ENCODE data around the gene RNF31. TPM values are rescaled to one million over a fixed set of nuclear protein-coding genes. Genes with fewer than 3 reads are reported as not detected.

RNF31 gene
- total RNA-seq, 4 donors from 2014 or later, result 19.0 to 38.9 (median 32.0) TPM

DNA sequence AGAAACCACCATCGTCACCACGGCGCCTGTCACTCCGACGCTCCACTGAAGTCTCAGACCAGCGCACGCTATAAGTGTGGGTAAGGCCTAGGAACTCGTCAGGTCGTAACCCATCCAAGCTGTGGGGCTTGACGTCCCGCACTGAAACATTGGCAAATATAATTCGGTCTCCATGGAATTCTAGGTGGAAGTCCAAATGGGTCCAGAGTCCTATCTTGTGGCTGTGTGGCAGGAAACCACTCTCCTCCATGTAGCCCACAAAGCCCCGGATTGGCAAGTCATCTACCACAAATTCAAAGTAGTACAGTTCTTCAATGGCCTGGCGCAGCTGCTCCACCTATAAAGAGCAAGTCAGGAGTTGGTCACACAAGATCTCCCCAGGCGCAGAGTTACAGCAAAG, 45.6 kb downstream of the RNF31 start:
- H3K4me3 ChIP-seq, result no peak overlapping the region
- H3K4me1 ChIP-seq, result peaks cover 4 to 50% (median 19%) of the 10 kb centered on the region in 3 donors
- peaks cover 0 to 41% of the 10 kb centered on the region in 2 donors for H3K36me3 ChIP-seq
- H3K27me3 ChIP-seq, result no peaks in the 10 kb centered on the region
- ATAC-seq, result no peak
- no peak for TF ChIP-seq CTCF (IDR thresholded peaks at IDR 0.05)
- no peak for TF ChIP-seq POLR2A (IDR thresholded peaks at IDR 0.05)
- TF ChIP-seq EP300 (IDR thresholded peaks at IDR 0.05), result no peak
- TF ChIP-seq POLR2AphosphoS5 (IDR thresholded peaks at IDR 0.05), result no peak
- H3K9me3 ChIP-seq, result no peaks in the 10 kb centered on the region
- 90 to 95% methylated on average over 2 to 14 of the region's 15 CpGs for WGBS, 2 donors (ENCODE audit: low coverage in 1 of 2)
- no peak overlapping the region for H3K27ac ChIP-seq

- peak overlapping the region in 3 of 4 donors; percentile 96 to 99 (median 96) for H3K27ac ChIP-seq
- TF ChIP-seq POLR2A (IDR thresholded peaks at IDR 0.05), result no peak
- TF ChIP-seq POLR2AphosphoS5 (IDR thresholded peaks at IDR 0.05), result no peak
- TF ChIP-seq EP300 (IDR thresholded peaks at IDR 0.05), result no peak
- no peak for TF ChIP-seq CTCF (IDR thresholded peaks at IDR 0.05)
- H3K4me3 ChIP-seq, result peak overlapping the region; percentile 82 to 83
- H3K4me1 ChIP-seq, result peaks cover 4 to 51% (median 16%) of the 10 kb centered on the region in 3 donors
- 73% methylated on average over 6 to 7 of the region's 7 CpGs for WGBS, 2 donors (ENCODE audit: low coverage in 1 of 2)
- peaks cover 0 to 45% of the 10 kb centered on the region in 2 donors for H3K36me3 ChIP-seq
- ATAC-seq, result no peak
- no peaks in the 10 kb centered on the region for H3K27me3 ChIP-seq
- H3K9me3 ChIP-seq, result no peaks in the 10 kb centered on the region
Observed at GRCh38 chr14:24194186-24194872, 47.0 kb downstream of the RNF31 start.

DNA sequence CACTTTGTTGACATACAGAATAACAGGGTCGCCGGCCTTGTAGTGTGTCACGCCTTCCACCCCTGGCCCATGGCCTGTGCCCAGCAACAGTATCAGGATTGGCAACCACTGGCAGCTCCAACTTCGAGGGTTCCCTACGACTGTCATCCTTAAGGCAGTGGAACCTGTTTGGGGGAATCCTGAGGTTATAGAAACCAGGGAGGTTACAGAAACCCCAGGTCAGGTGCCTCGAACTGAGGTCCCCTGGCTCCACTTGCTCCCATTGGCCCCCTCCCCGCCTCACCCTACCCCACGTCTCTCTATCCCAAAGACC, 47.5 kb downstream of the RNF31 start:
- peaks cover 0 to 50% of the 10 kb centered on the region in 2 donors for H3K36me3 ChIP-seq
- whole genome bisulfite sequencing, 2 donors (ENCODE audit: low coverage in 1 of 2), result 41 to 80% methylated on average over 1 to 3 of the region's 8 CpGs
- H3K4me1 ChIP-seq, result peaks cover 4 to 51% (median 16%) of the 10 kb centered on the region in 3 donors
- H3K27ac ChIP-seq, result peak overlapping the region; percentile 85 to 99 (median 96)
- no peak for ATAC-seq
- H3K4me3 ChIP-seq, result peak overlapping the region; percentile 82 to 83
- no peaks in the 10 kb centered on the region for H3K9me3 ChIP-seq
- H3K27me3 ChIP-seq, result no peaks in the 10 kb centered on the region
- TF ChIP-seq EP300 (IDR thresholded peaks at IDR 0.05) (no peak), POLR2AphosphoS5 (IDR thresholded peaks at IDR 0.05) (no peak), POLR2A (IDR thresholded peaks at IDR 0.05) (no peak), CTCF (IDR thresholded peaks at IDR 0.05) (no peak)

DNA sequence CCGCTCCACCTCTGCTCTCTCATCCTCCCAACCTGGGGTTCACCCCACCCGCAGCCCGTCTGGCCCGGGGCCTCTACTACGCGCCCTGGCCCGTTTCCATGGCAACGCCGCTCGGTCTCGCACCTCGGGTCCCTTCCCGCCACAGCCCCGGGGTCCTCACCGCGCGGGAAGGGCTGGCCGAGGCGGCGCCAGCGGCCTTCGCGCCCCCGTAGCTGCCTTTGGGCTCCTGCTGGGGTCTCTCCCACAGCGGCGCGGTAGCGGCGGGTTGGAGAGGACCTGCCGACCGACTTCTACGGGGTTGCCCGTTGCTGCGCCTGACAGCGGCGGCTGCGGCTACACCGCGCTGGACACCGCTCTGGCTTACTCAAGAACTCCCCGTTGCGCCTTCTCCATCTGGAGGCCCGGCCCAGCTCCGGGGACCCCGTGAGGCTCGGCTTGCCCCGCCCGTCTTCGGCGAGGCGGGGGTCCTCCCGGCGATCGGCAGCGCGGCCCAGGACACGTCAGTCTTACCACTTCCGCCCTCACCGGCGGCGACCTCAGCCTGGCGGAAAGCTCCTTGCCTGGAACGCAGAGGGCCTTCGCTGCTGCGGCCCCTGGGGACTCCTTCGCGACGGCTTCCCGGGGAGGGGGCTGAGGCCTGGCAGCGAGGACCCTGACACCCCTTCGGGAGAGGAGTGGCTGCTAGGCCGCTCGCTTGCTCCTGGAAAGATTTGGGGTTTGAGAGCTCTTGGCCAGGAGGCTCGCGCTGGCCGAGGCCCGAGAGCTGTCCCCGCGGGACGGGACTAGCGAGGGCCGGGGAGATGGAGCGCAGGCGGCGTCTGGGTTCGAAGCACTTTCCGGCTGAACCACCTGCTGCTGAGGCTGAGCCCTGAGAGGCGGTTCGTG, 48.1 kb downstream of the RNF31 start, which contains the start of gene TM9SF1:
Gene TM9SF1, minus strand, starts transcription at position 256 of the 885 bp plus-strand sequence. CDS start 422 bp downstream, outside the sequence.
- Histone ChIP-seq H3K36me3 (peaks cover 0 to 50% of the 10 kb centered on the region in 2 donors), H3K27me3 (no peaks in the 10 kb centered on the region), H3K4me3 (peak within 1 kb of the TSS; percentile 82 to 83), H3K9me3 (no peaks in the 10 kb centered on the region), H3K27ac (peak within 1 kb of the TSS; percentile 85 to 99 (median 96)), H3K4me1 (peaks cover 4 to 51% (median 16%) of the 10 kb centered on the region in 3 donors)
- TF ChIP-seq POLR2AphosphoS5 (IDR thresholded peaks at IDR 0.05) (peak; percentile 90), EP300 (IDR thresholded peaks at IDR 0.05) (no peak), POLR2A (IDR thresholded peaks at IDR 0.05) (peak; percentile 37 to 62), CTCF (IDR thresholded peaks at IDR 0.05) (no peak)
- WGBS, 2 donors (ENCODE audit: low coverage in 1 of 2), result 0% methylated on average over 4 of the region's 89 CpGs; no CpG with 5 or more reads in 1 of the 2 donors
- peak; percentile 96 for ATAC-seq

Data from gastroesophageal sphincter (tissue), 4 donors.